Vagina (tissue), 2 donors: ENCODE data around the gene GMCL2.

Experiments
- CTCF ChIP-seq, 3 experiments: fragments of 450-650 bp in 2 of 3; fragments of 200-600 bp in 1 of 3; sonication (generic) in 1 of 3; IDR thresholded peaks; one replicate each; pipeline ENCODE4 v1.5.1; 2017 to 2019; ENCODE audit warnings: antibody characterized with exemption in 3 of 3, mild to moderate bottlenecking in 2 of 3, moderate library complexity in 2 of 3
- POLR2A ChIP-seq, 2 donors: fragments of 450-650 bp; IDR thresholded peaks; one replicate each; pipeline ENCODE4 v1.6.1; 2017; ENCODE audit warnings: antibody characterized with exemption in 2 of 2, mild to moderate bottlenecking in 2 of 2, moderate library complexity in 2 of 2
- POLR2AphosphoS5 ChIP-seq, 2 donors: sonication (generic); formaldehyde crosslinking; IDR thresholded peaks; one replicate each; pipeline ENCODE4 v1.9.0; 2017; ENCODE audit warnings: antibody characterized with exemption in 2 of 2, mild to moderate bottlenecking in 2 of 2, low read depth in 1 of 2; ENCODE audit not compliant: insufficient read depth in 1 of 2

- no peak for TF ChIP-seq POLR2AphosphoS5 (IDR thresholded peaks at IDR 0.05; ENCODE audit: insufficient read depth in 1 of 2, low read depth in 1 of 2)
- TF ChIP-seq POLR2A (IDR thresholded peaks at IDR 0.05), result no peak
- no peak for TF ChIP-seq CTCF (IDR thresholded peaks at IDR 0.05)
Observed at GRCh38 chr5:178170455-178170854, 16.7 kb downstream of the GMCL2 start.
